Sigmoid colon (tissue), 4 donors: Measurements from ENCODE around the gene COL9A3.

Experiments used
- EP300 ChIP-seq, 4 donors: sonication (generic); formaldehyde crosslinking; IDR thresholded peaks; one replicate each; pipeline ENCODE4 v1.6.1; 2017; ENCODE audit warnings: antibody characterized with exemption in 4 of 4
- POLR2A ChIP-seq, 2 donors: fragments of 450-650 bp; IDR thresholded peaks; one replicate each; pipeline ENCODE4 v1.6.1; 2016; ENCODE audit warnings: antibody characterized with exemption in 2 of 2, mild to moderate bottlenecking in 2 of 2, moderate library complexity in 2 of 2
- POLR2AphosphoS5 ChIP-seq, 4 donors: sonication (generic); formaldehyde crosslinking; IDR thresholded peaks; one replicate each; pipeline ENCODE4 v1.6.1; 2017; ENCODE audit warnings: antibody characterized with exemption in 4 of 4
- TF ChIP-seq, protein P1 (sequence below), 4 experiments: fragments of 450-650 bp in 3 of 4; fragments of 200-600 bp in 1 of 4; IDR thresholded peaks; one replicate each; pipeline ENCODE4 v1.5.1; 2016 to 2019; ENCODE audit warnings: antibody characterized with exemption in 4 of 4, mild to moderate bottlenecking in 3 of 4, moderate library complexity in 2 of 4

- TF ChIP-seq, protein P1, sequence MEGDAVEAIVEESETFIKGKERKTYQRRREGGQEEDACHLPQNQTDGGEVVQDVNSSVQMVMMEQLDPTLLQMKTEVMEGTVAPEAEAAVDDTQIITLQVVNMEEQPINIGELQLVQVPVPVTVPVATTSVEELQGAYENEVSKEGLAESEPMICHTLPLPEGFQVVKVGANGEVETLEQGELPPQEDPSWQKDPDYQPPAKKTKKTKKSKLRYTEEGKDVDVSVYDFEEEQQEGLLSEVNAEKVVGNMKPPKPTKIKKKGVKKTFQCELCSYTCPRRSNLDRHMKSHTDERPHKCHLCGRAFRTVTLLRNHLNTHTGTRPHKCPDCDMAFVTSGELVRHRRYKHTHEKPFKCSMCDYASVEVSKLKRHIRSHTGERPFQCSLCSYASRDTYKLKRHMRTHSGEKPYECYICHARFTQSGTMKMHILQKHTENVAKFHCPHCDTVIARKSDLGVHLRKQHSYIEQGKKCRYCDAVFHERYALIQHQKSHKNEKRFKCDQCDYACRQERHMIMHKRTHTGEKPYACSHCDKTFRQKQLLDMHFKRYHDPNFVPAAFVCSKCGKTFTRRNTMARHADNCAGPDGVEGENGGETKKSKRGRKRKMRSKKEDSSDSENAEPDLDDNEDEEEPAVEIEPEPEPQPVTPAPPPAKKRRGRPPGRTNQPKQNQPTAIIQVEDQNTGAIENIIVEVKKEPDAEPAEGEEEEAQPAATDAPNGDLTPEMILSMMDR (IDR thresholded peaks at IDR 0.05) = no peak
- TF ChIP-seq POLR2AphosphoS5 (IDR thresholded peaks at IDR 0.05) = no peak
- no peak for TF ChIP-seq POLR2A (IDR thresholded peaks at IDR 0.05)
- TF ChIP-seq EP300 (IDR thresholded peaks at IDR 0.05) = no peak
Observed at GRCh38 chr20:62846166-62846890, 29.5 kb downstream of the COL9A3 start.
